ENCODE measurements around the gene BLVRA.
"Not testable (repeated sequence)": the region's sequence is repeated elsewhere in the genome, so short reads cannot be mapped to it uniquely, and the experiment has no call there.

The BLVRA gene

GRCh38 chr7:43810195-43810941 is 51.9 kb downstream of the BLVRA start:
- not testable (repeated sequence) for FAIRE-seq

GRCh38 chr7:43815373-43815772 is 56.9 kb downstream of the BLVRA start:
- no peak for FAIRE-seq

DNA sequence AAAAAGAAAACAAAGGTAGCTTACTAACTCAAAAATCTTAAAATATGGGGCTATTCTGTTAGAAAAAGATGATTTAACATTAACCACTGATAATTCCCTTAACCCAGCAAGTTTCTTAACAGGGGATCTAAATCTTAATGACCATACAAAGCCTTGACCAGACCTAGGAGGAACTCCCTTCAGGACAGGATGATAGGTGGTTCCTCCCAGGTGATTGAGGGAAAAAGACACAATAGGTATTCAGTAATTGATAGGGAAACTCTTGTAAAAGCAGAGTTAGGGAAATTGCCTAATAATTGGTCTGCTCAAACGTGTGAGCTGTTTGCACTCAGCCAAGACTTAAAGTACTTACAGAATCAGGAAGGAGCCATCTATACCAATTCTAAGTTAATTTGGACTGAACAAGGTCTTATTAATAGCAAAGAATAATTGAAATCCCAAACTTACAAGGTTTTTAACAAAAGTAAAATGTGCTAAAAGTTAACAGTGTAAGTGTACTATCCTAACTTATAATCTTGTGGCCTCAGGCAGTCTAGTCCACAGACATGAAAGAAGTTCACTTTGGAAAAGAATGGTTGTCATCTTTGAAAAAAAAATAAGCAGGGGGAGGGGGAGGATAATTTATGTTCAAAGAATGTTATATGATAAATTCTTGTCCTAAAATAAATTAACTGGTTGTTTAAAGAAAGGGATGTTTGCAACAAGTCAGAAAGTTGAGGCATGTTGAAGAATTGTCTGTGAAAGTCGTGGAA is 57.7 kb downstream of the BLVRA start:
- FAIRE-seq = not testable (repeated sequence)

- FAIRE-seq = not testable (repeated sequence)
Measured at GRCh38 chr7:43823425-43823824, 64.9 kb downstream of the BLVRA start.

DNA sequence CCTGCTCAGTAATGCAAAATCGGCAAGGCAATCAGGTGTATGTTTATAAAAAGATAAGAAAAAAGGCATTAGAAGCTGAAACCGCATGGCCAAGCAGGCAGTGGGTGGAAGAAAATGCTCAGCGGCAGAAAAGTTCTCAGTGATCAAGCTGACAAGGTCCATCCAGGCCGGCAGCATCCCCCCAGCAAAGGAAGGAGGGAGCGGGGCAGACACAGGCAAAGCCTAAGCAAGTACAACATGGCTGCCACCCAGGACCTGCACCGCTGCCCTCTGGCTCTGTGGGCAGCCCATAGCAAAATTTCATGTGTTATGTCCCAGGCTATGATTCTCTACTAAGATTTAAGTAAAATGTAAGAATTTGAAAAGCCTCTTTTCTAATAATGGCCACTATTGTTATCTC is 65.5 kb downstream of the BLVRA start:
- no peak for FAIRE-seq

DNA sequence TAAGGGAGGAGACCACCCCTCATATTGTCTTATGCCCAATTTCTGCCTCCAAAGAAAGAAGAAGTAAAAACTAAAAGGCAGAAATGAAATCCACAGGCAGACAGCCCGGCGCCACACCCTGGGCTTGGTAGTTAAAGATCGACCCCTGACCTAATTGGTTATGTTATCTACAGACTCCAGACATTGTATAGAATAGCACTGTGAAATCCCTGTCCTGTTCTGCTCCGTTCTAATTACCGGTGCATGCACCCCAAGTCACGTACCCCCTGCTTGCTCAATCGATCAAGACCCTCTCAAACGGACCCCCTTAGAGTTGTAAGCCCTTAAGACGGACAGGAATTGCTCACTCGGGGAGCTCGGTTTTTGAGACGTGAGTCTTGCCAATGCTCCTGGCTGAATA is 66.0 kb downstream of the BLVRA start:
- not testable (repeated sequence) for FAIRE-seq

DNA sequence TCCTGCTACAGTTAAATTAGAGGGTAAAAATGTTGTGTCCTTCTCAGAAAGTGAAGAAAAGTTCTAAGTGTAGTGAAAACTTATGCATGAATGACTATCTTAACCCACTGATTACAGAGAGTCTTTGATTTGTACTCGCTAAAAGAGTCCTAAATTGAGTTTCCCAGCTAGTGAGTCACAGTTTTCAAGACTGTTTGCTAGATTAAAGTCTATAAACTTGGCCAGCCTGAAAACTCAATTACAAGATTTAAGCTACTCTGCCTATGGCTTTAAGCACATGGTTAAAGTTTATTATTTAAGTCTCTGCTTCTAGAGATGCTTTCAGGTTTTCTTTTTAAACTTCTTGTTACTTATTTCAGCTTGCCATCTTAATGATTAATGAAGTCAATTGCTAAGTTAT is 66.5 kb downstream of the BLVRA start:
- no peak for FAIRE-seq

DNA sequence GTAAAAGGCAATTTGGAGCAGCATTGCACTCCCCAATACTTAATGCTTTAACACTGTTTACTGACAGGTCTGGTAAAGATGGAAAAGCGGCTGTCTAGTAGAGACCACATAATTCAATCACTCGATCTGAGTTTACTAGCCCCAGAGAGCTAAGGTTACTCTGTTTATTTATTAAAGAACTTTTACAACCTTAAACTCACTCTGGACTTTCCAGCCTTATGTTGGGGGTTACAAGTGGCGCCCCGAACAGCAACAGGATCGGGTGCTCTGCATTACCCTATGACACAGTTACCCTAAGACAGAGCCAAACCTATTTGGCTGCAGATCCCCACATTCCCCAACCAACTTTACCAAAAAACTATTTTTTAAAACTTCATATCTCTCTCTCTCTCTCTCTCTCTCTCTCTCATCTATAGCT is 66.9 kb downstream of the BLVRA start:
- FAIRE-seq = no peak

- not testable (repeated sequence) for FAIRE-seq
Measured at GRCh38 chr7:43830917-43831316, 72.4 kb downstream of the BLVRA start.

- no peak for FAIRE-seq
Measured at GRCh38 chr7:43834463-43835251, 76.2 kb downstream of the BLVRA start.

DNA sequence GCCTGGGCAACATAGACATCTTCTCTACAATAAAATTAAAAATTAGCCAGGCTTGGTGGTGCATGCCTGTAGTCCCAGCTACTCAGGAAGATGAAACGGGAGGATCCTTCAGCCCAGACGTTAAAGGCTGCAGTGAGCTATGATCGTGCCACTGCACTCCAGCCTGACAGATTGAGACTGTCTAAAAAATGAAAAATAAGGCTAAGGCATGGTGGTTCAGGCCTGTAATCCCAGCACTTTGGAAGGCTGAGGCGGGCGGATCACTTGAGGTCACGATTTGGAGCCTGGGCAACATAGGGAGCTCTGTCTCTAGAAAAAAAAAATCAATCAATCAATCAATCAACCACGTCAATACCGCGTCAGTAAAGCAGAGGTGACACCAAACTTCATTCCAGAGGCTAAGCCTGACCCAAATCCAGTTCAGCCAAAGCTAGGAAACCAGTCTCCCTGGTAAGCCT is 79.8 kb downstream of the BLVRA start:
- FAIRE-seq = no peak

- FAIRE-seq = no peak
Measured at GRCh38 chr7:43843296-43843695, 84.8 kb downstream of the BLVRA start.

- no peak for FAIRE-seq
Measured at GRCh38 chr7:43844257-43844656, 85.8 kb downstream of the BLVRA start.

- no peak for FAIRE-seq
Measured at GRCh38 chr7:43844662-43845061, 86.2 kb downstream of the BLVRA start.

GRCh38 chr7:43847496-43847895 is 89.0 kb downstream of the BLVRA start:
- no peak for FAIRE-seq

- FAIRE-seq = no peak
Measured at GRCh38 chr7:43849047-43849446, 90.6 kb downstream of the BLVRA start.

DNA sequence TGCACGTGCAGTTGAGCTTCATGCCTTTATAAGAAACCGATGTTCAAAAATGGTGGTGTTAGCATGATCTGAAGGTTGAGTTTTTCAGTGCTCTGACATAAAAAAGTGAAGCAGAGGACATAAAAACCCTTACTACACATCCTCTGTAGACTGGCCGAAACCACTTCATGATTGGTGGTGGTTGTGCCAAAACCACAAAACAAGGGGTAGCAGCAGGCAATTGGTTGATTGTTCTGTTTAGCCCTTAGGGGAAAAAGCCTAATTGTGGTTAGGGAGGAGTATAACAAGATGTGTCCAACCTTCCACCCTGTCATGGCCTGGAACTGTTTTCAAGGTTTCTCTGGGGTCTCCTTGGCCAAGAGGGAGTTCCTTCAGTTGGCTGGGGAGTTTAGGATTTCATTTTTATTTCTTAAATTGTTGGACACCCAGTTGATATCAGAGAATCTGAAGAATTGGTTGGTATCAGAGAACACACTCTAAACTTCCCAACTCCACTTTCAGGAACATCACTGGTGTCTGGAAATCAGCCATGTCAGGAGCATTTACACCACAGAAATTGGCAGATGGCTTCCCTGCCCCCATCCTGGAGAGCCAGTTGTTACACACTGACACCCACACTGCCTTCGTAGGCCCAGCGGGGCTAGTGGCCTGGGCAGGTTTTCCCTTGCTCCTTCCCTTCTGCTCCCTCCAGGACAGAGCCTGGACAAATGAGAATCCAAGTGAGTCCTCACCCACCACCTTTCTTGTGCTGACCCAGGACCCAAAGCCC is 92.1 kb downstream of the BLVRA start:
- FAIRE-seq = no peak

DNA sequence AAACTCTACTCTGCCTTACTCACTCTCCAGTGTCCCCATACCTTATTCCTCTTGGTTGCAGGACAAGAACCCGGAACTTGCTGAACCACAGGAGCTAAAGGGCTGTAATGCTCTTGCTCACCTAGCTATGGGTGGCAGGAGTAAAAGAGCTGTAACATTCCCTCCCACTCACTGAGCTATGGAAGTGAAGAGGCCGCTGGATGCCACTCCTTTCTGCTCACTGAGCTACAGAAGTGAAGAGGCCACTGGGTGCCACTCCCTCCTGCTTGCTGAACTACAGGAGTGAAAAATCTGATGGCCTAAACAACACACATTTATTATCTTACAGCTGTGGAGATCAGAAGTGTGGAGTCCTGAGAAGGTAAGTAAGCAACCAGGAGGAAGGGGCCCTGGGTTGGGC is 93.3 kb downstream of the BLVRA start:
- FAIRE-seq = no peak

DNA sequence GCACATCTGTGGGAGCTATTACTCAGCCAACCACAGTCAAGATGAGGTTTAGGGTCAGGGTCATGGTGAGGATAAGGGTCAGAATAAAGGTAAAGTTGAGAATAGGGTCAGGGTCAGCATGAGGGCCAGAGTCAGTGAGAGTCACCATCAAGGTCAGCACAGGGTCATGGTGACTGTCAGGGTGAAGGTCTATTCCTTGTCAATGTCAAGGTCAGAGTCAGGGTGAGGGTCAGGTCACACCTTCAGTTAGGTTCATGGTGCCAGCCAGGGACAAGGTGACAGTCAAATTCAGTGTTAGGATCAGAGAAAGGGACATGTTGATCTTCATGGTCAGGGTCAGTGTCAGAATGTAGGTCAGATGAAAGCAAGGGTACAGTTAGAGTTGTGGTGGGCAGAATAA is 96.7 kb downstream of the BLVRA start:
- no peak for FAIRE-seq

GRCh38 chr7:43856316-43856715 is 97.8 kb downstream of the BLVRA start:
- no peak for FAIRE-seq

Data from TTC549 (cell line).